Endothelial cell (in vitro differentiated cells): ENCODE results near the gene PLEKHN1. TPM values are rescaled to one million over a fixed set of nuclear protein-coding genes. Genes with fewer than 3 reads are reported as not detected.

Source experiments
- DNase-seq: peaks from one replicate; pipeline ENCODE4 v3.0.0; 2021; ENCODE audit warnings: low spot score
- H3K27ac Mint-ChIP-seq: one replicate; pipeline ENCODE4 v1.8.0; 2021; ENCODE audit warnings: mixed read lengths, inconsistent platforms; ENCODE audit not compliant: unreplicated experiment
- H3K27me3 Mint-ChIP-seq: one replicate; pipeline ENCODE4 v1.8.0; 2021; ENCODE audit warnings: mild to moderate bottlenecking, moderate library complexity, mixed read lengths, inconsistent platforms; ENCODE audit not compliant: unreplicated experiment
- H3K36me3 Mint-ChIP-seq: one replicate; pipeline ENCODE4 v1.8.0; 2021; ENCODE audit warnings: mild to moderate bottlenecking, low read depth, mixed read lengths, inconsistent platforms; ENCODE audit not compliant: unreplicated experiment
- H3K4me1 Mint-ChIP-seq: one replicate; pipeline ENCODE4 v1.8.0; 2021; ENCODE audit warnings: mild to moderate bottlenecking, mixed read lengths, inconsistent platforms; ENCODE audit not compliant: unreplicated experiment
- H3K4me3 Mint-ChIP-seq: one replicate; pipeline ENCODE4 v1.8.0; 2021; ENCODE audit warnings: mild to moderate bottlenecking, mixed read lengths, inconsistent platforms; ENCODE audit not compliant: unreplicated experiment
- H3K9me3 Mint-ChIP-seq: one replicate; pipeline ENCODE4 v1.8.0; 2021; ENCODE audit warnings: mixed read lengths, inconsistent platforms; ENCODE audit not compliant: unreplicated experiment
- CTCF ChIP-seq: fragments of 200-600 bp; sonication (generic); IDR thresholded peaks from one replicate; pipeline ENCODE4 v1.5.0; 2021; ENCODE audit warnings: antibody characterized with exemption; ENCODE audit not compliant: unreplicated experiment
- total RNA-seq: library from RNA; stranded (reverse); fragmentation: NEBNext Ultra II Directional; extraction: Animal tissue kit (Norgen Biotek cat#: 25700); gene quantifications from one replicate; pipeline ENCODE4 v1.2.1, GENCODE V29; 2021; ENCODE audit not compliant: unreplicated experiment

The PLEKHN1 gene
- total RNA-seq, 1 donor from 2014 or later: not detected

- Mint-ChIP-seq H3K4me3 (peak overlapping the region; percentile 73), H3K9me3 (no peaks in the 10 kb centered on the region), H3K27ac (peak overlapping the region; percentile 57), H3K4me1 (peaks cover 21% of the 10 kb centered on the region), H3K36me3 (peaks cover 8% of the 10 kb centered on the region), H3K27me3 (peaks cover 15% of the 10 kb centered on the region)
- DNase-seq: no peak
- TF ChIP-seq CTCF: no peak
Observed at GRCh38 chr1:1021920-1022259, 55.6 kb downstream of the PLEKHN1 start.

GRCh38 chr1:1022302-1023009 lies 56.2 kb downstream of the PLEKHN1 start:
- no peak for DNase-seq
- TF ChIP-seq CTCF: no peak
- Mint-ChIP-seq H3K4me3 (peak overlapping the region; percentile 82), H3K27me3 (peaks cover 13% of the 10 kb centered on the region), H3K27ac (peak overlapping the region; percentile 77), H3K36me3 (peaks cover 8% of the 10 kb centered on the region), H3K4me1 (peaks cover 23% of the 10 kb centered on the region), H3K9me3 (no peaks in the 10 kb centered on the region)

GRCh38 chr1:1023700-1024099 lies 57.4 kb downstream of the PLEKHN1 start:
- Mint-ChIP-seq H3K27me3 (peaks cover 13% of the 10 kb centered on the region), H3K4me3 (no peak overlapping the region)

GRCh38 chr1:1024149-1024770 lies 58.0 kb downstream of the PLEKHN1 start:
- TF ChIP-seq CTCF: no peak
- H3K36me3 Mint-ChIP-seq: peaks cover 8% of the 10 kb centered on the region
- no peak overlapping the region for H3K4me3 Mint-ChIP-seq
- H3K27ac Mint-ChIP-seq: no peak overlapping the region
- H3K9me3 Mint-ChIP-seq: no peaks in the 10 kb centered on the region
- peaks cover 23% of the 10 kb centered on the region for H3K4me1 Mint-ChIP-seq
- DNase-seq: no peak
- peaks cover 13% of the 10 kb centered on the region for H3K27me3 Mint-ChIP-seq

More at GRCh38 chr1:1023700-1024099, 57.4 kb downstream of the PLEKHN1 start:
- Mint-ChIP-seq H3K27ac (no peak overlapping the region), H3K9me3 (no peaks in the 10 kb centered on the region), H3K4me1 (peaks cover 23% of the 10 kb centered on the region), H3K36me3 (peaks cover 8% of the 10 kb centered on the region)
- no peak for DNase-seq
- no peak for TF ChIP-seq CTCF
